GM18861 (cell line): ENCODE measurements around the gene UCHL5.
"Not testable (repeated sequence)": the region's sequence is repeated elsewhere in the genome, so short reads cannot be mapped to it uniquely, and the experiment has no call there.

Experiments
- ATAC-seq: cut with Tn5 transposase; IDR thresholded peaks from one replicate; pipeline ENCODE4 v1.9.1; 2021; ENCODE audit not compliant: unreplicated experiment

Gene UCHL5

DNA sequence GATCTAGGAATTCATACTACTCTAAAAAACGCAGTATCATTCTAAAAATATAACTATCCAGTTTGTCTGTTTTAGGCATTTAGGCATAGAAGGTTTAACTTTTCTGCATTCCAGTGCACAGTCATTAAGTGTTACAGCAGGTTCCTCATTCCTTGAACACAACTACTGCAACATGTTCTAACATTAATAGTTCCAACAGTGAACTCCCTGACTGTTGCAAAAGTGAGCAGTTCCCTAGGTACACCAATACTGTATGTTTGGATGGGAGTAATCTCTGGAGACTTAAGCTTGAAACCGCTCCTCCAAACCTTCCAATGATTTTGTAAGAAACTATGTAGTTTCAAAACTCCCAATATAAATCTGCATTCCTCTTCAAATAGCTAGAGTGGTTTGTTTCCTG is 46.2 kb downstream of the UCHL5 start:
- no peak for ATAC-seq

DNA sequence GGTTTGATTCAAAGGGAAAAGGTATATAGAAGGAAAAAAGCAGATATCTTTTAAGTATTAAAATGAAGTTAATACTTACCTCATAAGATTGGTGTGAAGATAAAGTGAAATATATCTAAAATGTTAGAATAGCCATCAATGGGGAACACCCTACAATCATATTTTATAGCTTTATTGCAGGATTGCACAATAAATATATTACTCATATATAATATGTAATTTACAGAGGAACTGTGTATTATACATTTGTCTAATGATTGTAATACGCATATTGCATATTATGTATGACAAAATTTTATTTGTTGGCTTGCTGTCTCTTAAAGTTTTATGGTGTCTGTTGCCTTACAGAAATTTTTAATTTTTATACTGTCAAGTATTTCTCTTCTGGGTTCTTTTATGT is 47.8 kb downstream of the UCHL5 start:
- ATAC-seq, result no peak

DNA sequence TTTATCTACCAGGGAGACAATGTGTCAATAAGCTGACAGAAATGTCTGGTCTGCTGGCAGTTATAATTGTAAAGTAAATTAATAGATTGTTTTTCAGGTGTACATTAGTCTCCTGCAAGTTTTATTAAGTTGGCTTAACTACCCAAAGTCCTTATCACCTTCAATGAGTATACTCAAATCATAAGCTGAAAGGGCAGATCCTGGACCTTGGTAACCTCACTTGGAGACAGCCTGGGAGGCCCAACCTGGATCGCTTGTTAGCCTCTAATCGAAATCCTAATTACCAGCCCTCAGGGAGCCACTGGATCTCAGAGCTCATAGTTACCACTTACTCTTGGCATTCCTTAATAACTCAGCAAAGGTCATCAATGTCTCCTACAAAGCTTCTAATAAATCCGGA is 49.7 kb downstream of the UCHL5 start:
- ATAC-seq, result no peak

DNA sequence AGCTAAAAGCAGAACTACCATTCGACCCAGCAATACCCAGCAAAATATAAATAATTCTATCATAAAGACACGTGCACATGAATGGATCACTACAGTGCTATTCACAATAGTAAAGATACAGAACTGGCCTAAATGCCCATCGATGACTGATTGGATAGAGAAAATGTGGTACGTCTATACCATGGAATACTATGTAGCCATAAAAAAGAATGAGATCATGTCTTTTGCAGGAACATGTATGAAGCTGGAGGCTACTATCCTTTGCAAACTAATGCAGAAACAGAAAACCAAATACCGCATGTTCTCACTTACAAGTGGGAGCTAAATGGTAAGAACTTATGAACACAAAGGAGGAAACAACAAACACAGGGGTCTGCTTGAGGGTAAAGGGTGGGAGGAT is 53.4 kb downstream of the UCHL5 start:
- ATAC-seq, result no peak

DNA sequence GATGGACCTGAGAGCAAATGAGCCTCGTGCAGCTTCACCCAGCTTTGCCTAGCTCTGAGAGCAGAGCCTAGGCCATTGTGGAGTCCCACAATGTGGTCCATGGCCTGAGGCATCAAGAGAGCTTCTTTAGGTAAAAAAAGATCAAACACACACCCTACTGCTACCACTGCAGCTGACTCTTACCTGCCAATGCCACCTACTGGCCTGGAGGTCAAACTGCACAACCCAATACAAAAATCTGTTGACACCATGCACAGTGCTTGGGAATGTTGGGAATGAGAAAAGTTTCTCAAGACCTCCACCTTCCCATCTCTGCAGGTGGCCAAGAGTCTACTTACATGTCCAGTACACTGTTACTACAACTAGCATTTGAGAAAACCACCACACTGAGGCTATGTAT is 60.6 kb downstream of the UCHL5 start:
- ATAC-seq, result no peak

DNA sequence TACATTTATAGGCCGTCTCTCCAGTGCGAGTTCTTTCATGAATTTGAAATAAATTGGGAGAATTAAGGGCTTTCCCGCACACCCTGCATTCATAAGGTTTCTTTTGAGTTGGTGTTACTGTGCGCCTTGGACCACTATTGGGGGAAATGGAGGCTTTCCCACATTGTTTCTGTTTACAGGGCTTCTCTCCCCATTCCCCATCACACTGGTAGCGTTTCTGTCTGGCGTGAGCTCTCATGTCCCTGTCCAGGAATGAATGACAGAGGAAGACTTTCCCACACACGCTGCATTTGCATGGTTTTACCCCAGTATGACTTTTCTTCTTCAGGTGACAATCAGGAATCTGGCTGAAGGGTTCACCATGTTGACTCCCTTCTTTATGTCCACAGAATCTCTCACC is 65.0 kb downstream of the UCHL5 start:
- no peak for ATAC-seq

DNA sequence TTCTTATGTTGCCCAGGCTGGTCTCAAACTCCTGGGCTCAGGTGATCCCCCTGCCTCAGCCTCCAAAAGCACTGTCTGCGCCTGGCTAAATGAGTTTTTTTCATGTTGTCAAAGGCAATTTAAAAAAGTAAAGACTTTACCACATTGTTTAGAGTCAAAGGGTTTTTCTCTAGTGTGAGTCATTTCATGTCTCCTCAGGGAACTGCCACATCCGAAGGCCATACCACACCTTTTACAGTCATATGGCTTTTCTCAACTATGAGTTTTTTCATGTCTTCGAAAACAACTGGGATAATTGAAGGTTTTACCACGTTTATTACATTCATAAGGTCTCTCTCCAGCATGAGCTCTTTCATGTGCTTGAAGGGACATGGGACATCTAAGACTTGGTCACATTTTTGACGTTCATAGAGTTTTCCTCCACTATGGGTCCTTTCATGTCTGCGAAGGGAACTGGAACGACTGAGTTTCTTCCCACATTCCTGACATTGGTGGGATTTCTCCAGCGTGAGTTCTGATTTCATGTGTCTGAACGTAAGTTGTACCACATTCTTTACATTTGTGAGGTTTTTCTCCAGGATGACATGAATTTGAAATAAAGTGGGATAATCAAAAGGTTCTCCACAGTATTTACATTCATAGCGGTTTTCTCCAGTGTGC is 65.6 kb downstream of the UCHL5 start:
- ATAC-seq, result peak; percentile 44

DNA sequence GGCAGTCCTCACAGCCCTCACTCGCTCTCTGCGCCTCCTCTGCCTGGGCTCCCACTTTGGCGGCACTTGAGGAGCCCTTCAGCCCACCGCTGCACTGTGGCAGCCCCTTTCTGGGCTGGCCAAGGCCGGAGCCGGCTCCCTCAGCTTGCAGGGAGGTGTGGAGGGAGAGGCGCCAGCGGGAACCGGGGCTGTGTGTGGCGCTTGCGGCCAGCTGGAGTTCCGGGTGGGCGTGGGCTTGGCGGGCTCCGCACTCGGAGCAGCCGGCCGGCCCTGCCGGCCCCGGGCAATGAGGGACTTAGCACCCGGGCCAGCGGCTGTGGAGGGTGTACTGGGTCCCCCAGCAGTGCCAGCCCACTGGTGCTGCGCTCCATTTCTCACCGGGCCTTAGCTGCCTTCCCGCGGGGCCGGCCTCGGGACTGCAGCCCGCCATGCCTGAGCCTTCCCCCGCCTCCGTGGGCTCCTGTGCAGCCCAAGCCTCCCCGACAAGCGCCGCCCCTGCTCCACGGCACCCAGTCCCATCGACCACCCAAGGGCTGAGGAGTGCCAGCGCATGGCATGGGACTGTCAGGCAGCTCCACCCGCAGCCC is 72.3 kb downstream of the UCHL5 start:
- ATAC-seq, result not testable (repeated sequence)

DNA sequence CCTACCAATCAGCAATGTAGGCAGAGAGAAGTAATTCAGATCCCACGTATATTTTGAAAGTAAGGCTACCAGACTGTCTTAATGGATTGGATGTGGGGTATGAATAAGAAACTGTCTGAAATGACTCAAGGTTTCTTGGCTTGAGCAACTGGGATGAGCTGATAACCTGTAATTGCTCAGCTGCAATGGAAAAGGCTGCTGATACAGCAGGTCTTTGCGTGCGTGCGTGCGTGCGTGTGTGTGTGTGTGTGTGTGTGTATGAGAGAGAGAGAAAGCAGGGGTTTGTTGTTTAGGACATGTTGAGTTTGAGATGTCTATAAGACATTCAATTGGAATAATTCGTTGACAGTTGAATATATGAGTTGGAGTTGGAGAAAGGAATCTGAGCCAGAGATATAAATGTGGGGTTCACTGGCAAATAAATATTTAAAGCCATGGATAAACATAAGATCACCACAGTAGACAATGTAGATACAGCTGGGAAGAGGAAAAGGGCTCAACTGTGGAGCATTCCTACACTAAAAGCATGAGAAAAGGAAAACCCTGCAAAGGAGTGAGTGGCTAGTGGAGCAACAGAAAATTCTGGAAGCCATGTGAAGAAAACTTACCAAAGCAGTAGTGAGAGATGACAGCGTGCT is 72.9 kb downstream of the UCHL5 start:
- ATAC-seq, result no peak

DNA sequence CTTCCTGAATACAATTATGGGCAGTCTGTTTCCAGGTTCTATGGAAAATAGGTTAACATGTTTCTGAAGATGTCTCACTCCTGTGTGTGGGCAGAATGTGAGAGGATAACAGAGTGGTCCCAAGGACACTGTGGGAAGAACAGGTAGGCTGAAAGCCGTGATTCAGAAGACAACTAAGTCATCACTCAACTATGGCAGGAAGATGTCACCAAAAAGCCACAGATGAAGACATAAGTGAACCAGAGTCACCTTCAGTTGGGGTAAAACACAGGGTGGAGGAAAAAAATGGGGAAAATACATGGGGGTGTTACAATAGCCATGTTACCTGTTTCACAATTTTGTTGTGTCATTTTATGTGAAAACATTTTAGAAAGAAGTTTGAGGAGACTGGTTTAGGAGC is 75.1 kb downstream of the UCHL5 start:
- ATAC-seq, result no peak

DNA sequence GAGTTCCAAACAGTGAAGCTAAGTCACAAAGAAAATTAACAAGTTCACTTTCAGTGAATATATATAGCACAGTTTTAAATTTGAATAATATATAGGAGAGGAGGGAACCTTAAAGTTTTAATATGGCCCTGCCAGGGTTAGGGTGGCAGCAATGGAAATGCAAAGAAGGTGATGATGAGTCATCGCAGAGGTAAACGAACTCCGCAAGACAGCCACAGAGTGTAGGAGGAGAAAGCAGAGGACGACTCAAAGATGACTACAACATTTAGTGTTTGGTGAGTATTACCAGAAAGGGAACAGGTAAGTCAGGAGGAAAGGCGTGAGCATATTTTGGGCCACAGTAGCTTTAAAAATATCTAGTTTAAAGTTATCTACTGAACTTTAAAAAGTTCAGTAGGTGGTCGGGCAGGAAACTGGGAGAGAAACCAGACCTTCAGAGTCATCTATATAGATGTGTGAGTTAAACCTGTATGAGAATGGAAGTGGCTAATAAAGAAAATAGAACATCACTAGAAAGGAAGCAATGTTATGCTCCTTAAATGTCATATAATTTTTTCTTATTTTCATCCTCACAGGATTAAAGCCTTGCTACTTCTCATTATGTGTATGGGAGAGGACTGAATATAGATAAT is 75.7 kb downstream of the UCHL5 start:
- ATAC-seq, result peak; percentile 75

DNA sequence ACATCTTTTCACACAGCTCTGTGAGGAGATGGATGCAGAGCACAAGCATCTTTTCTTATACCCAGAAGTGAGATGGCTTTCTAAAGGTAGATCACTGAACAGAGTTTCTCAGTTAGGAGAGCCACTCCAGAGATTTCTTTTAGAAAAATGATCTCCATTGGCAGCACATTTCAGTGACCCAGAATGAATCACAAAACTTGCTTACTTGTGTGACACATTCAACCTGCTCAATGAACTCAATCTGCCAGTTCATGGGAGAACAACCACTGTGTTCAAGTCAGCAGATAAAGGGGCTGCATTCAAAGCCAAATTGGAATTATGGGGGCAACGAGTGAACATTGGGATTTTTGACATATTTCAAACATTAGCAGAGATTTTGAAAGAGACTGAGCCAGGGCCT is 78.3 kb downstream of the UCHL5 start:
- ATAC-seq, result no peak

DNA sequence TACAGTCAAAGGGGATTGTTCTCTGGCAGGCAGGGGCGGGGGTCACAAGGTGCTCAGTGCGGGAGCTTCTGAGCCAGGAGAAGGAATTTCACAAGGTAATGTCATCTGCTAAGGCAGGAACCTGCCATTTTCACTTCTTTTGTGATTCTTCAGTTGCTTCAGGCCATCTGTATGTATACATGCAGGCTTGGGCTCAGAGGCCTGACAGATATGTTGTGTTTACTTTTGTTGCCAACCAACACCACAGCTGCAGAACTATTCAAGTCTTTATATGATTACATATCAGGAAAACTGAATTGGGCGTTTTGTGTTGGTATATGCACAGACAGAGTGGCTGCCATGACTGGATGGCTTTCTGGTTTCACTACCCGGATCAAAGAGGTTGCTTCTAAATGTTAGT is 78.8 kb downstream of the UCHL5 start:
- not testable (repeated sequence) for ATAC-seq

DNA sequence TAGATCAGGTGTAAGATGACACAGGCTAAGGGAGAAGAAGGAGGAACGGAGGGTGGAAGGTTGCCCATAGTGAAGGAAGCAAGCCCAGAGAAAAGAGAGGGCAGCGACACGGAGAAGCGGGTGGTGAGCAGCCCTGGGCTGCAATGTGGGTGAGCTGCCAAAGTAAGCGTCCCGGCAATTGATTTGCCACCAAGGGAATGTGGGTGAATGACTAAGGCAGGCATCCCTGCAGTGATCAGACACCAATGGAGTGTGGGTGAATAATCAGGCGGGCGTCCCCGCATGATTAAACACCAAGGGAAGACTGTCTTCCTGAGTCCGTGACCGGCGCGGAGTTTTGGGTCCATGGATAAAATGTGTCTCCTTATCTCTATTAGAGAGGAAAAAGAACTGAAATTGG is 79.6 kb downstream of the UCHL5 start:
- no peak for ATAC-seq

DNA sequence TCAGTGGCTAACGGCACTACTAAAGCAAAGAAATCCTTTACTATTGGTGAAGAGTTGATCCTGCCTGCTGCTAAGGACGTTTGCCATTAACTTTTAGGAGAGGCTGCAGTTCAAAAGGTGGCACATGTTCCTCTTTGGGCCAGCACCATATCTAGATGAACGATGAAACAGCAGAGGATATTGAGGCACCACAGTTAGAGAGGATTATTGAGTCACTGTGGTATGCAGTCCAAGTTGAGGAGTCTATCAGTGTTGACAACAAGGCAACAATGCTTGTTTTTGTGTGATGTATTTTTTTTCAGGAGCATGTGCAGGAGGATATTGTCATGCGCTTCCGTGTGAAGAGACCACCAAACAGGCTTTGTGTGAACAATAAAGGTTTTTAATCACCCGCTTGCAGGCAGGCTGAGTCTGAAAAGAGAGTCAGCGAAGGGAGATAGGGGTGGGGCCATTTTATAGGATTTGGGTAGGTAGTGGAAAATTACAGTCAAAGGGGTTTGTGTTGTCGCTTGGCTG is 80.9 kb downstream of the UCHL5 start:
- no peak for ATAC-seq

DNA sequence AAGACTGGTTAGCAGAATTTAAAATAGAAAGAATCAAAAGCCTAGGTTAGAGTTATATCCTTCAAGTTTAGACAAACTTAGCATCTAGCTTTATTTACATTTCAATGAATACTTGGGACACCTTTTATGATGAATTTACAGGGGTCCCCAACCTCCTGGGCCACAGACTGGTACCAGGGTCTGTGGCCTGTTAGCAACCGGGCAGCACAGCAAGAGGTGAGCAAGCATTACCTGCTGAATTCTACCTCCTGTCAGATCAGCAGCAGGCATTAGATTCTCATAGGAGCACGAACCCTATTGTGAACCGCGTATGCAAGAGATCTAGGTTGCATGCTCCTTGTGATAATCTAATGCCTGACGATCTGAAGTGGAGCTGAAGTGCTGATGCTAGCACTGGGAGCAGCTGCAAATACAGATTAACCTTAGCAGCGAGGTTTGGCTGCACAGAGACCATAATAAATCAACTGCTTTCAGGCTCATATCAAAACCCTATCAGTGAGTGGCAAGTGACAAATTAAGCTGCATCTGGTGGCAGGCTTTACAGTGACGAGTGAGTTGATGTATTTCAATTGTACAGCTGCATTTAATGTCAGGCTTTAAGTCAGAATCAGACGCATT is 82.0 kb downstream of the UCHL5 start:
- no peak for ATAC-seq

DNA sequence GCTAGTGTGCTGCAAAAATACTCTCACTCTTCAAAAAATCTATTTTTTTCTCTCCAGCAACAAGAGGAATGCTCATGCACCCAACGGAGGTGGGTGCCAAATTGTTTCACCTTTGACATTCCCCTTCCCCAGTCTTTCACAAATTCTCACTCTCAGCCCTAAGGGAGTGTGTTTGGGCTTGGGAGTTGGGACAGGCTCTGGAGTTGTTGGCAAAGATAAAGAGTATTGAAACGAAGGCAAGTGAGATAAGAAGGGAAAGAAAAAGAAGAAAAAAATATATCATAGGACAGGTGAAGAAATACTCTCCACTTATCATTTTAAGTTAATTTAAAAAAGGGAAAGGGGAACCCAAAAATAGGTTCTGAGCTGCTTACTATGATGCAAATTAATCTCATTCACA is 82.6 kb downstream of the UCHL5 start:
- no peak for ATAC-seq

DNA sequence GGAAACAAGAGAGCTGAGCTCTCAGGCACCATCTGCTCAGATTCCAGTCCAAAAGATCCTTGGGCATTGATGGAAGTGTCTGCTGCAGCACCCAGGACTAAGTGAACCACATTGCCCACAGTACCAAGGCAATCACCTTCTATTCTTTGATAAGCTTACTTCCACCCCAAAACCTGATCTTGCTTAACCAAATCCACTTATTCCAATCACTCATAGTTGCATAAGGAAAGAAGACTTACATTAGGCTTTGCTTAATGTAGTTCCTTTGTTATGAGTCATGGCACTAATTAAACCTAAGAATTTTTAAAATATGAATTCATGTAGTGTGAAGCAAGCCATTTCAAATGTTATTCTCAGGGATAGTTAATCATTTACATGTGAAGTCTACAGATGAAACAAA is 84.5 kb downstream of the UCHL5 start:
- no peak for ATAC-seq

DNA sequence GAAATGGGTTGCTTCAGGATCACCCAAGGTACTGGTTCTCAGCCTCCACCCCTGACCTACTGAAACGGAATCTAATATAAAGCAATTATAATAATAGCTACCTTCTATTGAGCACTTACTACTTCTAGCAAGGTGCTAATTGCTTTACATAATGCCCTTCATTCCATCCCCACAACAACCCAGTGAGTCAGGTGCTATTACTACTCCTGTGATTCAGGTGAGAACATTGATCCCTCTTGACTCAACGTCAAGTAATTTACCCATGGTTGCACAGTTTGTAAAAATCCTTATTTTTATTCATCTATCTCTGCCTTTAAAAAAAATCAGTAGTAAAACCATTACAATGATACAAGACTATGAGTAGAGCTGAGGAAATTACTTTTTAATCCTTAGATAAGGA is 85.2 kb downstream of the UCHL5 start:
- ATAC-seq, result no peak

DNA sequence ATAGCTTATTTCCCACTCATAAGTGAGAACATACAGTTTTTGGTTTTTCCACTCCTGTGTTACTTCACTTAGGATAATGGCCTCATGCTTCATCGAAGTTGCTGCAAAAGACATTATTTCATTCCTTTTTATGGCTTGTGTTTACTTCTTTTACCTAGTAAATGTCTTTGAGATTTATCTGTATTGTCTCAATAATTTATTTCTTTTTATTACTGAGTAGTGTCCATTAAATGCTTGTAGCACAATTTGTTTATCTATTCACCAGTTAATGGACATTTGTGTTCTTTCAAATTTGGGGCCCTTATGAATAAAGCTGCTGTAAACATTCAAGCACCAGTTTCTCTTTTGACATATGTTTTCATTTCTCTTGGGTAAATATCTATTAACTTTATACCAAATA is 86.0 kb downstream of the UCHL5 start:
- no peak for ATAC-seq

DNA sequence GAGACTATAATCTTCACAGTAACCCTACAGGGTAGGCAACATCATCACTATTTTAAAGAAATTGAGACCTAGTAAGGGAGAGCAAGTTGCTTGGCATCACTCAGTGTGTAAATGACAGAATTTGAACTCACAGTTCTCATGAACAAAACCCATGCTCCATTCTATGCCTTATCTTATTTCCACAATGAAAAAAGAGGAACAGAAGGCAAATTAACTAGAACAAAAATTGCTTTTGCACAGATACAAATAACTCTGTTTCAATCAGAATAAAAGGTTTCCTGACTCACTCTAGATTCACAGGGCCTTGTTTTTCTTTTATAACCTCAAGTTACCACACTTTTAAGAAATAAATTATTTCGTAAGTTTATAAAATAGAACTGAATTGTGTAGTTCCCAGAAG is 90.1 kb downstream of the UCHL5 start:
- ATAC-seq, result no peak

DNA sequence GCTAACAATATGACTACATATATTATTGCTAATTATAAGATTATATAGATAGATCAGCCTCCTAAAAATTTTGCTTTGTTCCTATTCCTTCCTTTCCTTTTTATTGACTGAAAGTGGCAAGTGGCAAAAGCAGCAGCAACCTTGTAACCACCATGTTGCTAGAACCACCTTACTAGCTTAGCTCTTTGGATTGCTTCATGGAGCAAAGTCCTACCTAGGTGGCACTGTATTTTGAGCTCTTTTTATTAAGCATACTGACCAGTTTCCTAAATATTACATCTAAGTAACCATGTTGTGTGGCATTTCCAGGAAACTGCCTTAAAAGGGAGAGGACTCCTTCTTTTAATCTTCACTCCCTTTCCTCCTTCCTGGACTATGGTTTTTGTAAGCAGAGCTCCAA is 90.8 kb downstream of the UCHL5 start:
- ATAC-seq, result no peak
